Liver (tissue), 9 donors: ENCODE measurements around the gene YPEL4. TPM values are rescaled to one million over a fixed set of nuclear protein-coding genes. Genes with fewer than 3 reads are reported as not detected.

Experiments
- DNase-seq: peaks from one replicate; pipeline ENCODE4 v3.0.0-alpha.2; 2017; ENCODE audit warnings: low spot score
- H3K27ac ChIP-seq, 2 donors: one replicate each; pipeline ENCODE4 v1.7.0; 2013; ENCODE audit warnings: inconsistent platforms in 2 of 2, low read length in 2 of 2, control low read depth in 1 of 2, low read depth in 1 of 2, mild to moderate bottlenecking in 1 of 2
- H3K27me3 ChIP-seq, 4 donors: one replicate each; pipeline versions ENCODE4 v1.6.1 to v1.7.0; 2013; ENCODE audit warnings: low read length in 3 of 4, inconsistent platforms in 1 of 4, mild to moderate bottlenecking in 1 of 4, moderate library complexity in 1 of 4; ENCODE audit not compliant: control insufficient read depth in 4 of 4, insufficient read depth in 4 of 4
- H3K36me3 ChIP-seq, 4 donors: one replicate each; pipeline versions ENCODE4 v1.6.1 to v1.7.0; 2013; ENCODE audit warnings: low read length in 3 of 4, mild to moderate bottlenecking in 3 of 4, low read depth in 1 of 4, moderate library complexity in 1 of 4; ENCODE audit not compliant: control insufficient read depth in 4 of 4, insufficient read depth in 3 of 4
- H3K4me1 ChIP-seq, 4 donors: one replicate each; pipeline versions ENCODE4 v1.6.1 to v1.7.0; 2013; ENCODE audit warnings: low read length in 3 of 4, mild to moderate bottlenecking in 3 of 4, moderate library complexity in 1 of 4; ENCODE audit not compliant: control insufficient read depth in 4 of 4, insufficient read depth in 4 of 4
- H3K4me3 ChIP-seq, 3 donors: one replicate each; pipeline versions ENCODE4 v1.6.1 to v1.7.0; 2013; ENCODE audit warnings: low read length in 3 of 3, control low read depth in 1 of 3, low read depth in 1 of 3, mild to moderate bottlenecking in 1 of 3
- H3K9ac ChIP-seq, 2 donors: one replicate each; pipeline ENCODE4 v1.7.0; 2013; ENCODE audit warnings: low read length in 2 of 2, mild to moderate bottlenecking in 2 of 2, moderate library complexity in 2 of 2, control low read depth in 1 of 2, low read depth in 1 of 2
- H3K9me3 ChIP-seq, 4 donors: one replicate each; pipeline versions ENCODE4 v1.6.1 to v1.7.0; 2013; ENCODE audit warnings: low read length in 3 of 4; ENCODE audit not compliant: control insufficient read depth in 4 of 4
- ATF3 ChIP-seq: IDR thresholded peaks from 2 replicates; pipeline ENCODE4 v1.6.1; 2016; ENCODE audit warnings: antibody characterized with exemption
- CTCF ChIP-seq: fragments of 150-350 bp; IDR thresholded peaks from 2 replicates; pipeline ENCODE4 v1.5.1; 2017; ENCODE audit warnings: improper control_type of control experiment, low read depth, low read length; ENCODE audit not compliant: missing input control
- EGR1 ChIP-seq, 2 donors: IDR thresholded peaks; 2 replicates each; pipeline ENCODE4 v1.6.1; 2016 to 2018; ENCODE audit warnings: antibody characterized with exemption in 2 of 2, low read depth in 2 of 2
- FOXA1 ChIP-seq: IDR thresholded peaks from 2 replicates; pipeline ENCODE4 v1.6.1; 2016; ENCODE audit warnings: antibody characterized with exemption
- FOXA2 ChIP-seq: IDR thresholded peaks from 2 replicates; pipeline ENCODE4 v1.6.1; 2016; ENCODE audit warnings: antibody characterized with exemption
- GABPA ChIP-seq, 2 donors: IDR thresholded peaks in 1 of 2; conservative IDR thresholded peaks in 1 of 2; 2 replicates each; pipeline ENCODE4 v1.6.1; 2016; ENCODE audit warnings: antibody characterized with exemption in 2 of 2, mild to moderate bottlenecking in 1 of 2, moderate library complexity in 1 of 2
- HNF4A ChIP-seq, 2 donors: conservative IDR thresholded peaks; 2 replicates each; pipeline ENCODE4 v1.6.1; 2016; ENCODE audit warnings: antibody characterized with exemption in 2 of 2, mild to moderate bottlenecking in 2 of 2
- JUND ChIP-seq, 2 donors: IDR thresholded peaks; 2 replicates each; pipeline ENCODE4 v1.6.1; 2016; ENCODE audit warnings: antibody characterized with exemption in 2 of 2
- NR2F2 ChIP-seq: IDR thresholded peaks from 2 replicates; pipeline ENCODE4 v1.6.1; 2016; ENCODE audit warnings: antibody characterized with exemption
- REST ChIP-seq: IDR thresholded peaks from 2 replicates; pipeline ENCODE4 v1.6.1; 2016; ENCODE audit warnings: antibody characterized with exemption, mild to moderate bottlenecking
- TAF1 ChIP-seq: conservative IDR thresholded peaks from 2 replicates; pipeline ENCODE4 v1.6.1; 2016; ENCODE audit warnings: antibody characterized with exemption, mild to moderate bottlenecking
- YY1 ChIP-seq: IDR thresholded peaks from 2 replicates; pipeline ENCODE4 v1.6.1; 2016; ENCODE audit warnings: antibody characterized with exemption, mild to moderate bottlenecking
- ZBTB33 ChIP-seq: IDR thresholded peaks from 2 replicates; pipeline ENCODE4 v1.6.1; 2016; ENCODE audit warnings: antibody characterized with exemption
- WGBS: extraction: QIAGEN DNeasy Blood & Tissue Kit; methylation state at CpG from one replicate; pipeline ENCODE4 v1.1.7; 2013; 5-methylcytosine and 5-hydroxymethylcytosine counted together
- polyA plus RNA-seq, 2 donors: library from polyadenylated mRNA; stranded (reverse) in 1 of 2; unstranded in 1 of 2; fragments of 200-250 nt in 1 of 2; fragments of >200 nt in 1 of 2; fragmentation: Nextera tagmentation in 1 of 2; extraction: Ambion mirVana in 1 of 2; gene quantifications; one replicate each; pipeline versions ENCODE4 v1.2.1 to v1.2.3, GENCODE V29; 2013 to 2015
- total RNA-seq, 2 donors: library from RNA; depleted of rRNA; stranded (reverse); fragments of >200 nt; gene quantifications; one replicate each; pipeline ENCODE4 v1.2.3, GENCODE V29; 2014
- donor health status: healthy.
- donor health status: healthy.
- donor health status: healthy.
- donor health status: healthy.
- donor health status: healthy.

Gene YPEL4
- total and polyA plus RNA-seq, 4 donors, result 0.08 to 19.9 (median 0.22) TPM

GRCh38 chr11:57635246-57635645 is 14.5 kb downstream of the YPEL4 start:
- Histone ChIP-seq H3K27ac (no peak overlapping the region), H3K27me3 (no peaks in the 10 kb centered on the region), H3K4me3 (no peak overlapping the region), H3K9ac (no peak overlapping the region), H3K4me1 (peaks cover 5 to 27% (median 13%) of the 10 kb centered on the region in 4 donors), H3K36me3 (peaks cover 0 to 3% (median under 1%) of the 10 kb centered on the region in 4 donors), H3K9me3 (no peaks in the 10 kb centered on the region)
- 90% methylated on average over 8 of the region's 8 CpGs for WGBS
- TF ChIP-seq NR2F2 (no peak), TAF1 (no peak), YY1 (no peak), JUND (IDR thresholded peaks at IDR 0.05) (no peak), ATF3 (no peak), EGR1 (IDR thresholded peaks at IDR 0.05; ENCODE audit: low read depth in 2 of 2) (no peak), REST (no peak), HNF4A (conservative IDR thresholded peaks at IDR 0.05) (no peak), GABPA (IDR thresholded peaks at IDR 0.05 in 1 of 2, conservative IDR thresholded peaks at IDR 0.05 in 1 of 2) (no peak), FOXA1 (no peak), ZBTB33 (no peak), FOXA2 (no peak)
- DNase-seq, result no peak

GRCh38 chr11:57634311-57634710 is 15.4 kb downstream of the YPEL4 start:
- Histone ChIP-seq H3K27ac (no peak overlapping the region), H3K4me3 (no peak overlapping the region), H3K4me1 (peaks cover 3 to 18% (median 6%) of the 10 kb centered on the region in 4 donors), H3K27me3 (no peaks in the 10 kb centered on the region), H3K9ac (no peak overlapping the region), H3K9me3 (no peaks in the 10 kb centered on the region), H3K36me3 (peaks cover 0 to 3% (median 1%) of the 10 kb centered on the region in 4 donors)
- no peak for TF ChIP-seq CTCF
- DNase-seq, result no peak
